CD4-positive, alpha-beta T cell treated with Interleukin-6 for 4 hours (primary cell): ENCODE results near the gene RAD23B.
"Not testable (repeated sequence)": the region's sequence is repeated elsewhere in the genome, so short reads cannot be mapped to it uniquely, and the experiment has no call there.

Source experiments
- DNase-seq: peaks from one replicate; pipeline ENCODE4 v3.0.0-alpha.2; 2020; ENCODE audit warnings: mixed read lengths

Gene RAD23B

GRCh38 chr9:107282759-107283622 is at the start of gene RAD23B:
RAD23B (plus strand) TSS chr9:107283279; CDS start chr9:107283630, 351 bp downstream.
- peak; percentile 98 for DNase-seq

- DNase-seq = no peak
Observed at GRCh38 chr9:107235765-107236442, 47.2 kb upstream of the RAD23B start.

- DNase-seq = no peak
Observed at GRCh38 chr9:107237873-107238272, 45.2 kb upstream of the RAD23B start.

- DNase-seq = no peak
Observed at GRCh38 chr9:107239474-107239873, 43.6 kb upstream of the RAD23B start.

GRCh38 chr9:107240260-107240659 is 42.8 kb upstream of the RAD23B start:
- DNase-seq = no peak

- DNase-seq = no peak
Observed at GRCh38 chr9:107242073-107243030, 40.7 kb upstream of the RAD23B start.

GRCh38 chr9:107243742-107244141 is 39.3 kb upstream of the RAD23B start:
- peak; percentile 42 for DNase-seq

GRCh38 chr9:107246259-107247254 is 36.5 kb upstream of the RAD23B start:
- DNase-seq = peak; percentile 5

- DNase-seq = no peak
Observed at GRCh38 chr9:107248714-107249113, 34.4 kb upstream of the RAD23B start.

GRCh38 chr9:107249131-107249533 is 33.9 kb upstream of the RAD23B start:
- DNase-seq = no peak

GRCh38 chr9:107249665-107250285 is 33.3 kb upstream of the RAD23B start:
- no peak for DNase-seq

GRCh38 chr9:107251756-107252322 is 31.2 kb upstream of the RAD23B start:
- no peak for DNase-seq

- DNase-seq = no peak
Observed at GRCh38 chr9:107258919-107259318, 24.2 kb upstream of the RAD23B start.

GRCh38 chr9:107259751-107260313 is 23.2 kb upstream of the RAD23B start:
- DNase-seq = not testable (repeated sequence)

- no peak for DNase-seq
Observed at GRCh38 chr9:107260437-107261081, 22.5 kb upstream of the RAD23B start.

GRCh38 chr9:107261106-107261505 is 22.0 kb upstream of the RAD23B start:
- no peak for DNase-seq

GRCh38 chr9:107263289-107263688 is 19.8 kb upstream of the RAD23B start:
- DNase-seq = no peak

GRCh38 chr9:107266624-107267368 is 16.3 kb upstream of the RAD23B start:
- DNase-seq = no peak

GRCh38 chr9:107268560-107268959 is 14.5 kb upstream of the RAD23B start:
- DNase-seq = no peak
